ENCODE measurements around the gene ZBTB9.

ZBTB9 gene

DNA sequence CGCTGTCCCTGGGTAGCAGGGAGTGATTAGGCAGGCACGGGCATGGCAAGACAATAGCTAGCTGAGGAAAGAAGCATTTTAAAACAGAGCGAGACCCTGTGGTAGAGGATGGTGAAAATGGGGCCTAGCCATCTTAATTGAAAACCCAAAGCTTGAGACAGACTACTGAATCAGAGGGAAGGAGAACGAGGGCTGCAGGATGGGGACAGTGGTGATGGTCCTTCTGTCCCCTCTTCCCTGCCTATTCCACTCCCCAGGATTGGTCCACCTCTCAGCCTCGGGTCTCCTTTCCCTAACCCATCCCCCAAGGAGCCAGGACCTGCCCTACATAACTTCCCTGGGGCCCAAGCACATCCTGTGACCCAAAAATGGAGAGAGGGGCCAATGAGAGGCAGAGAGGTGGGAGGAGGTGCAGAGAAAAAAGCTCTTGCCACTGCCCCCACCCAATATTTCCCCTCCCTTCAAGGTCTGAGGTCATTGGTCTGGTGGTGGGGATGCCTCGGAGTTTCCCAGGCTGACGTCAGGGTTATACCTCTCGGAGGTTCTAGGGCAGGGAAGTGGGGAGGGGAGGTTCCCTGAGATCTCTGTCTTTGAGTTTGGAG is 35.6 kb upstream of the ZBTB9 start:
- DNase-seq (ENCODE audit: low read depth in 3 of 3), result peak in 1 of 3 donors; percentile 43

GRCh38 chr6:33419580-33420490 is 34.5 kb upstream of the ZBTB9 start, which contains the start of gene SYNGAP1:
SYNGAP1 (plus strand) TSS chr6:33420065; CDS start chr6:33420265, 200 bp downstream.
- no peak for DNase-seq (ENCODE audit: low read depth in 3 of 3)

DNA sequence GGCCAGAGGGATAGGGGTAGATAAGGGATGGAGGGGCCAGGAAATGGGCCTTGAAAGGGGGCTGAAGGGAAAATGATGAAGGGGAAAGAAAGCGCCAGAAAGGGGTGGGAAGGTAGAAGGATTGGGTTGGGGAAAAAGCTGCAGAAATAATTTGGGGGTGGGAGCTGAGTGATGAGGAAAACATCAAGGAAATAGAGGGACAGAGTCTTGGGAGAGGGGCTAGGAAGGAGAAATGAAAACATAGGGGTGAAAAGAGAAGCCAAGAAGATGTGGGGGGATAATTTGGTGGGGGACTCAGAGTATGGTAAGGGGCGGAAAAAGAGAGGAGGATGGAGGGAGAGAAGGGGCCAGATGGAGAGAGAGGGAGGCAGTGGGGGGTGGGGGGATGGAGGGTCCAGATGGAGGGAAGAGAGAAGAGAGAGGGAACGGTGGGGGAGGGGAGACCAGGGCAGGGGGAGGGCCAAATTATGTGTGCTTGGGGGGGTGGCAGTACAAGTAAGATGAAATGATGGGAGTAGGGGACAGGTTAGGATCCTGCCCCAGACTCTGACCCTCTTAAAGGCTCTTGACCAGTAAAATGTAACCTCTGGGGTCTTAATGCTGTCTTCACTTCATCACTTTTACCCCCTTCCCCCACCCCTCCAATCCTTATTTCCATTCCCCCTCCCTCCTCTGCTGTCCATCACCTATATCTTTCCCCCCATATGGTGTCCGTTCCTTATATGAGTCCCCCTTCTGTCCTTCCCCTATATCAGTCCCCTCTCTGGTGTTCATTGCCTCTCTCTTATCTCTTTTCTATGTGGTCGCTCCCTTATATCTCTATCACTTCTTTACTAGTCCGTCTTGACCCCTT is 33.7 kb upstream of the ZBTB9 start:
- no peak for DNase-seq (ENCODE audit: low read depth in 3 of 3)

DNA sequence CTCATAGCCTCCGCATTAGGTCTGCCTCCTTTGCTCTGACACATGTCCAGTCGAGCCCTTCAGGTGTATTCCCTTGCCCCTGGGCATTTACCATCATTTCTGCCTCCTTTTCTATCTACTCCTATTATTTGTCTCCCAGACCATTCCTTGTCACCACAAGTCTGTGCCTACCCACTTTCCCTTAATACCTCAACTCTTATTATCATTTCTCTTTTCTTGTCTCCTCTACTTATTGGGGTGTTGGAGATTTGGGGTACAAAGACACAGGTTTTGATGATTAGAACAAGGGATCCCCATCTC is 33.1 kb upstream of the ZBTB9 start:
- no peak for DNase-seq (ENCODE audit: low read depth in 3 of 3)

DNA sequence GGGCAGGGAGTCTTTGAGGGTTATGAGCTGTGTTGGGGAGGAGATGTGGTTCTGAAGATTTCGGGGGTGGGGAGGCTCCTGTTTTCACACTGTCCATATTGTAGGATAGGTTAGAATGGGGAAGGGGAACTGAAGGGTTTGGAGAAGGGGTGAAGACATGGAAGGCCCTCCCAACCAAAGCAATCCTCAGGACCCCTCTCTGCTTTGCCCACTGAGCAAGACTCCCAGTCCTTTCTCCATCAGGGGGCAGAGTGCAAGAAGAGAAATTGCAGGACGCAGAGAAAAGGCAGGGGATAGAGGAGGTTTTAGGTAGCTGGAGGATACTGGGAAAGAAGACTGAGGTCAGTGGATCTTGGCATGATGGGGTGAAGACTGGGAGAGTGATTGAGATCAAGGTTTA is 30.6 kb upstream of the ZBTB9 start:
- no peak for DNase-seq (ENCODE audit: low read depth in 3 of 3)

- no peak for DNase-seq (ENCODE audit: low read depth in 3 of 3)
These were observed 29.3 kb upstream of the ZBTB9 start for GRCh38 chr6:33424855-33425667.

- peak; percentile 71 to 84 (median 72) for DNase-seq (ENCODE audit: low read depth in 3 of 3)
These were observed 28.5 kb upstream of the ZBTB9 start for GRCh38 chr6:33425668-33426577.

DNA sequence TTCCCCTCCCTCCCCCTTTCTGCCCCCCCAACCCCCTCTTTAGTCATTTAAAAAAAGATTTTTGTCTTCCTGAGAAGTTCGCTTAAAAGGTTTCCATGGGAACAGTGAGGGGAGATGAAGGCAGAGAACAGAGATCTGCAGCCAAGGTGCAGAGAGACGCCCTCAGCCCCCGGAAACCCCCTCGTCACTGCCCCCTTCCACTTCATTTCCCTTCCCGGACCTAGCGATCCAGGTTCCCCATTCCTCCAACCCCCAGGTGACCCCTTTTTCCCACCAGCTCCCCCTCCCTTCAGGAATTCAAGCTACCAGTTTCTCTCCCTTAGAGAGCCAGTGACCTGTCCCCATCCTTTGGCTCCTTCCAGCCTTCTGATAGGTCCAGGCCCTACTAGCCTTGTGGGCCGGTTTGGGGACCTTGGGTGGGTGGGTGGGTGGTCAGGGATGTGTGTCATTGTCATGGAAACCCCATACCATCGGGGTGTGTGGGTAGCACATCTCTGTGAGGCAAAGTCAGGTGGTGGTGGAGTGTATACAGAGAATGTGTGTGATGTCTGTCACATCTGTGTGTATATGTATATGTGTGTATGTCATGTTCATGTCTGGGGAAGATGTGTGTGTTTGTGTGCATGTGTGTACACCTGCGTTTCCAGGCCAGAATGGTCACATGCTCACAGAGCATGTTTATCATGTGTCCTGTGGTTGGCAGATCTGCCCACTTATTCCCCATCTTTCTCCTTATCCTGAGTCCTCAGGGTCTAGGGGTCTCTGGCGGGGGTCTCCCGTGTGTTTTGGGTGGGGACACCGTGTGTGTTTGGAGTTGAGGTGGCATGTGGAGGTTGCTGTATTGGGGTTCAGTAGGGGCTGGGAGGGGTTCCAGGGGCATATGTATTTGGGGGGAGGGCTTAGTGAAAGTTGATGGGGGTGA is 27.5 kb upstream of the ZBTB9 start:
- DNase-seq (ENCODE audit: low read depth in 3 of 3), result no peak

GRCh38 chr6:33427585-33428223 is 26.7 kb upstream of the ZBTB9 start:
- DNase-seq (ENCODE audit: low read depth in 3 of 3), result no peak

DNA sequence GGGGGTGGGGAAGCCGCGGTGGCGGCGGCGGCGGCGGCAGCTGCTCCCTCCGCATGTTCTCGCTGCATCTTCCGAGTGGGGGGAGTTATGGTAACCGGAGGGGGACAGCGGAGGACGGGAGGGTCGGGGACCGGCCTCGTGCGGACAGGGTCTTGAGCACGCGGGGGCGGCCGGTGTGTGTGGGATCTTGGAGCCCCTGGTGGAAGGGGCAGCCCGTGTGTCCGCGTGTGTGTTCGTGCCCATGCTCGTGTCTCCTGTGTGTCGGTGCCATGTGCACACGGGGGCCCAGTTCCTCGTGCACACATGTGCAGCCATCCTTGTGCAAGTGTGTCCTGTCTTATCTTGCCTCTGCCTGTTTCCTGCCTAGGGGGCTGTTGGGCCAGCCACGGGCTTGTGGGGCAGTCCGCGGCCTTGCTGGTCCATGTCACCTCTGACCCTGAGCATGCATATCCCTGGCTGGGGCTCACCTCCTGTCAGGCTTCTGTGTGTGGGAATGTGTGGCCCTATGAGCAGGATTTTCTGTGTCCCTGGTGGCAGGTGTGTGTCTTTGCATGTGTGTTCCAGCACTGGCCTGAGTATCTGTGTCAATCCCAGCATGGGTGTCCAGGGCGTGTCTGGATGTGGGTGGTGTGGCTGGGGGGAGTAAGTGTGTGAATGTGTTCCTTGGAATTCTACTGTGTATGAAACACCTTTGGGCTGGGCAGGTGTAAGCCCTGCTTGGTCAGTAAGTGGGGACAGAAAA is 26.0 kb upstream of the ZBTB9 start:
- no peak for DNase-seq (ENCODE audit: low read depth in 3 of 3)

GRCh38 chr6:33428966-33429749 is 25.2 kb upstream of the ZBTB9 start:
- no peak for DNase-seq (ENCODE audit: low read depth in 3 of 3)

- DNase-seq (ENCODE audit: low read depth in 3 of 3), result no peak
These were observed 24.7 kb upstream of the ZBTB9 start for GRCh38 chr6:33429750-33430052.

DNA sequence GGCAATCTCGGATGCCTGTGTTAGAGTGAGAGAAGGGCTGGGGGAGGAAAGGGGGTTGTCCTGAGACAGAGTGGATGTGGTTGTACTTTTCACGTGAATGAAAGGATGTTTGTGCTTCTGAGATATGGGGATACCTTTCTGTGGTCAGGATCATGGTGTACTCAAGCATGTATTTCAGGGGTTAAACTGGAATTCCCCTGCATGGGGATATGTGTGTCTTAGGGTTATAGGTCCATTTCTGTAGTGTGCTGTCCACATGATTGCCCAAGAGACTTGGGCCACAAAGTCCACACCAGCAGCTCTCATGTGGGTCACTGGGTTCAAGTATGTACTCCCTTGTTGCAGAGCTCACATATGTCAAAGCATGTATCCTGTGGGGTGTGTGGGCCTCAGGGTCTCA is 24.0 kb upstream of the ZBTB9 start:
- DNase-seq (ENCODE audit: low read depth in 3 of 3), result no peak

GRCh38 chr6:33430991-33431879 is 23.1 kb upstream of the ZBTB9 start:
- DNase-seq (ENCODE audit: low read depth in 3 of 3), result peak in 1 of 3 donors; percentile 66

DNA sequence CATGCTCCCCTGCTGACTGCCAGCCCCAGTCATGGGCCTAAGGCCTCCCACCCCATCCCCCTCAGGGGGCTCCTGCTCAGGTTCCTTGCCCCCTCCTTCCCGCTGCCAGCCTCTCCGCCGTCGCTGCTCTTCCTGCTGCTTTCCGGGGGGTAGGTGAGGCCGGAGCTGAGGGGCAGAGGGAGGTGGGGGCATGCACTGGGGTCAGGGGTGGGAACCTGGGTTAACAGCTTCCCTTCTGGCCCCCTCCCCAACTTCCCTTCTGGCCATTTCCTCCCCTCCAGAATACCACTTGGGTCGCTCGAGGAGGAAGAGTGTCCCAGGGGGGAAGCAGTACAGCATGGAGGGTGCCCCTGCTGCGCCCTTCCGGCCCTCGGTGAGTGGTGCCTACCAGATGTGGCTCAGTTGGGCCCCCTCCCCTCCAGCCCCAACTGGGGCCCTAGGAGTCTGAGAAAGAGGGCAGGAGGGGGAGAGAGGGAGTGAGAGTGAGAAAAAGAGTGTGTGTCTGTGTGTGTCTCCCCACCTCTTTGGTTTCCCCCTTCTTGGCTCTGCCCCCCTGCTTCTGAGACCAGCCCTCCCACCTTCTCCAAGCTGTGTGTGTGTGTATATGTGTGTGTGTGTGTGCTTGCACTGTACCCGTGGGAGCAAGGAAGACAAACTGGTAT is 22.4 kb upstream of the ZBTB9 start:
- DNase-seq (ENCODE audit: low read depth in 3 of 3), result no peak

DNA sequence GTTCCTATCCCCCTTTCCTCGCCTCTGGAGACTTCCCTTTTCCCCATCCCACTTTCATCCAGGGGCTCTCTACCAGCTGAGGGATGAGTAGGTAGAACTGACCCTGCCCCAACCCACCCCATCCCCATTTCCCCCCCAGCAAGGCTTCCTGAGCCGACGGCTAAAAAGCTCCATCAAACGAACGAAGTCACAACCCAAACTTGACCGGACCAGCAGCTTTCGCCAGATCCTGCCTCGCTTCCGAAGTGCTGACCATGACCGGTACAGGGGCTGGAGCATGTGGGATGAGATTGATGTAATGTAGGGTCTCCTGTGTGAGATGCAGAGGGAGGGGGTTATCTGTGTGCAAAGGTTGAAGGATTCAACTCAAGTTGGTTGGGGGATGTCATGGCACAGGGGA is 21.8 kb upstream of the ZBTB9 start:
- no peak for DNase-seq (ENCODE audit: low read depth in 3 of 3)
